Measurements from ENCODE around the gene S1PR5. TPM values are rescaled to one million over a fixed set of nuclear protein-coding genes. Genes with fewer than 3 reads are reported as not detected.

The S1PR5 gene
- total RNA-seq, 1 donor, result 0.27 TPM

DNA sequence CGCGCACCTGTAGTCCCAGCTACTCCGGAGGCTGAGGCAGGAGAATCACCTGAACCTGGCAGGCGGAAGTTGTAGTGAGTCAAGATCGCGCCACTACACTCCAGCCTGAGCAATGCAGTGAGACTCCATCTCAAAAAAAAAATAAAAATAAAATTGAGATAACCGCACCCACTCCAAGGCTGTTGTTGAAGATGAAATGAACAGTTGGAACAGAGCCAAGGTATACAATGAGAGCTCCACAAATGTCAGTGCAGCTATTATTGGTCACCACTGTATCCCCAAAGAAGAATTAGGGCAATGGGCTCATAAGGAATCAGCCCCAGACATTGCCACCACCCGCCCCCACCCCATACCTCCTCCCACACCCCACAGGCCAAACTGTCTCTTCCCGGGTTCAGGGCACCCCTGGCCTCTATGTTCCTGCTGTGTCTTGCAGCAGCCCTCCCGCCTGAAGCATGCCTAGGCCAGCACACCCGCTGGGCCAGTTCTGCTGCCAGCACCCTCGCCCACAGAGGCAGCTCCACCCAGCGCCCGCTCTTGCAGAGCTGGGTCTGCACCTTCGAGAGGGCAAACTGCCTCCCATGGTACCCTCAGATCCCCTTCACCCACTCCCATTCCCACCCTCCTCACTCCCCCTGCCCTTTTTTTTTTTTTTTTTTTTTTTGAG lies 3.5 kb upstream of the S1PR5 start:
- no peak for DNase-seq (ENCODE audit: low read depth)
- TF ChIP-seq, protein P1, sequence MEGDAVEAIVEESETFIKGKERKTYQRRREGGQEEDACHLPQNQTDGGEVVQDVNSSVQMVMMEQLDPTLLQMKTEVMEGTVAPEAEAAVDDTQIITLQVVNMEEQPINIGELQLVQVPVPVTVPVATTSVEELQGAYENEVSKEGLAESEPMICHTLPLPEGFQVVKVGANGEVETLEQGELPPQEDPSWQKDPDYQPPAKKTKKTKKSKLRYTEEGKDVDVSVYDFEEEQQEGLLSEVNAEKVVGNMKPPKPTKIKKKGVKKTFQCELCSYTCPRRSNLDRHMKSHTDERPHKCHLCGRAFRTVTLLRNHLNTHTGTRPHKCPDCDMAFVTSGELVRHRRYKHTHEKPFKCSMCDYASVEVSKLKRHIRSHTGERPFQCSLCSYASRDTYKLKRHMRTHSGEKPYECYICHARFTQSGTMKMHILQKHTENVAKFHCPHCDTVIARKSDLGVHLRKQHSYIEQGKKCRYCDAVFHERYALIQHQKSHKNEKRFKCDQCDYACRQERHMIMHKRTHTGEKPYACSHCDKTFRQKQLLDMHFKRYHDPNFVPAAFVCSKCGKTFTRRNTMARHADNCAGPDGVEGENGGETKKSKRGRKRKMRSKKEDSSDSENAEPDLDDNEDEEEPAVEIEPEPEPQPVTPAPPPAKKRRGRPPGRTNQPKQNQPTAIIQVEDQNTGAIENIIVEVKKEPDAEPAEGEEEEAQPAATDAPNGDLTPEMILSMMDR (IDR thresholded peaks at IDR 0.05; ENCODE audit: insufficient read depth, low read length), result no peak
- no peak overlapping the region for H3K4me3 ChIP-seq (ENCODE audit: low read depth, low read length)

DNA sequence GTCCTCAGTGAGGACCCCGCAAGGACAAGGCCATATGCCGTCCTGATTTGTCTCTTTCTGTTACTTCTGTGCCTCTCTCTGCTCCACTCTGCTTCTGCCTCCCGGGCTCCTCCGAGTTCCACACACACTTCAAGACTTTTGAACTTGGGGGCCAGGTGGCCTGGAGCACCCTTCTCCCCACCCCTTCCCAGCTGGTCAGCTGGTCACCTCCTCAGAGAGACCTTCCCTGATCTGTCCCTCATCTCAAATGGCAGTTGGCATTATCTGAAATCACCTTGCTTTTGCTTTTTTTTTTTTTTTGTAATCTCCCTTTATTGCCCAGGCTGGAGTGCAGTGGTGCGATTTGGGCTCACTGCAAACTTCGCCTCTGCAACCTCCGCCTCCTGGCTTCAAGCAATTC lies 2.2 kb upstream of the S1PR5 start:
- TF ChIP-seq, protein P1 (IDR thresholded peaks at IDR 0.05; ENCODE audit: insufficient read depth, low read length), result no peak
- DNase-seq (ENCODE audit: low read depth), result no peak
- no peak overlapping the region for H3K4me3 ChIP-seq (ENCODE audit: low read depth, low read length)

DNA sequence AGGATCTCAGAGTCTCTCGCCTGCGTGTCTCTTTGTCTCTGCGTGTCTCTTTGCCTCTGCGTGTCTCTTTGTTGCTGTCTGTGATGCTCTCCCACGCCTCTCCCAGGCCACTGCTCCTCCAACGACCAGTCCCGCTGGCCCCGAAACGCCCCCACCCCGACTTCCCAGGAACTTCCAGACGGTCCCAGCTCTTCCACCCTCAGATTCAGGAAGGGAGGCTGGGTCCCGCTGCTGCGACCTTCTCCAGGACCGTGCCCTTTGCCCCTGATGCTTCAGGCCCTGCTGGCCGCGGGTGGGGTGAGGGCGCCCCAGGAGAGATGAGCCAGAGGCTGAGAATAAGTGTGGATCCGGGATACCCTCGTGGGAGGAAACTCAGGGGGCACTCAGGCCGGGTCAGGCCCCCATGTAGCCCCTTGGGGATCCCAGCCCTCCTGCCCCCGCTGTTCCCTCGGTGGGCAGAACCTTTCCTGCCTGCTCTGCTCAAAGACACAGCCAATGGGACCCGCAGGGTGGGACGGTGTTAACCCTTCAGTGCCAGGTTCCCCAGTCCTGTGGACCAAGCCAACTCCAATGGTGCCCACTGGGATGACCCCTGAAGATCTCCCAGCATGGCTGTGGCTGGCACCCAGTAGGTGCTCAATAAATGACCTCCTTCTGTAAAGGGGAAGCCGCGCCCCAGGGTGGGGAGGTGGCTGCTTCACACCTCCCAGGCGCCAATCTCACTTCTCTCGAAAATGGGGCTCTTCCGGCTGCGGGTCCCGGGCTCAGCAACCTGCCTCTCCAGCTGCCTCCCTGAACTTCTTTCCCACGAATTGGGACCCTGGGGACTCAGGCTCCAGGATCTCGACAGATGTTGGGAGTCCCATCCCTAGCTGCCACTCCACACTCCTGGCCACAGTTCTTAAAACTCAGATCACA lies 1.5 kb upstream of the S1PR5 start:
- DNase-seq (ENCODE audit: low read depth), result no peak
- H3K4me3 ChIP-seq (ENCODE audit: low read depth, low read length), result no peak overlapping the region
- TF ChIP-seq, protein P1 (IDR thresholded peaks at IDR 0.05; ENCODE audit: insufficient read depth, low read length), result no peak

DNA sequence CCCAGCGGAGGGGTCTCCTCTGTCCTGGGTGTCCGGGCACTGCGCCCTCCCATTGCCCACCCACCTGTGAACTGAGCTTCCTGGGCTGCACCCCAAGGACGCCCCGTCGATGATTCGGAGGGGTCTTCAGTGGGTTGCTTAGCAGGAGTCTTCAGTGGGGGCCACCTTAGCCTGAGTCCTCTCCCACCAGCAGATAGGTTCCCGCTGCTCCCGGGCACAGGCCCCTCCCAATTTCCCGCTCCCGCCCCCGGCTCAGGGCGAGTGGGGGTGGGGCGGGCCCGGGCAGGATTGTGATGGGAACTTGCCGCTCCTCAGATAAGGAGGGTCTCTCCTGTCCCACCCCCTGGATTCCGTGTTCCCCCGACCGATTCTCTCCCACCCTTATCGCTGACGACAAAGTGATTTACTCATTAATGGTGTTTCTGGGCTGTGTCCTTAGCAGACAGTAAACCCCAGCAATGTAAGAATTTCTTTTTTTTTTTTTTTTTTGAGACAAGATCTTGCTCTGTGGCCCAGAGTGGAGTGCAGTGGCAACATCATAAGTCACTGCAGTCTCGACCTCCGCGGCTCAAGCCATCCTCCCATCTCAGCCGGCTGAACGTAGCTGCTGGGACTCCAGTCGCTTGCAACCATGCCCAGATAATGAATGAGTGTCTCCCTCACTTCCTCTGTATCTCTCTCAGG lies 655 bp upstream of the S1PR5 start:
- TF ChIP-seq, protein P1 (IDR thresholded peaks at IDR 0.05; ENCODE audit: insufficient read depth, low read length), result no peak
- peak overlapping the region; percentile 33 for H3K4me3 ChIP-seq (ENCODE audit: low read depth, low read length)
- DNase-seq (ENCODE audit: low read depth), result no peak

DNA sequence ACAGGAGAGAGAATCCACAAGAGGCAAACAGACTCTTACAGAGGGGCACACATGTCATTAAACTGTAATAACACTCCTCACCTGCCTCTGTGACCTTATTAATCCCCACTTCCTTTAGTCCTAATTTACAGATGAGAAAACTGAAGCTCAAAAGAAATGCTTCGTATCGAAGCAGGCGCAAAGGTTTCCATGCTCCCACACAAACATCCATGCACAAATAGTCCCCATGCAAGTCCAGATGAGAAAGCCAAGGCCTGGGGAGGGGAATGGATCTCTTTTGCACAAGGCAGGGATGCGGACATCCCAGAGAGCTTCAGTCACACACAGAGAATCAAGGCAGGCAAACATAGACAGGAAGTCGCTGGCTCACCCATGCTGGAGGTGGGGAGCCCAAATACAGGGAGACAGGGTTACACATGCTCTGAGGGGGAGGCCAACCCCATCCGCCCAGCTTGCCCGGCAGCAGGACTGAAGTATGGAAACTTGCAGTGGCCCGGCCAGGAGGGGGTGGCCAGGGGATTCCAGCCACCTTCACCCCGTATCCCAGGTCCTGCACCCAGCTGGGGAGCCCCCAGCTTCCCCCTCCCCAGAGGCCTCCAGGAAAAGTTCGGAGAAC lies 468 bp downstream of the S1PR5 start:
- DNase-seq (ENCODE audit: low read depth), result no peak
- peak overlapping the region; percentile 22 for H3K4me3 ChIP-seq (ENCODE audit: low read depth, low read length)
- TF ChIP-seq, protein P1 (IDR thresholded peaks at IDR 0.05; ENCODE audit: insufficient read depth, low read length), result no peak

DNA sequence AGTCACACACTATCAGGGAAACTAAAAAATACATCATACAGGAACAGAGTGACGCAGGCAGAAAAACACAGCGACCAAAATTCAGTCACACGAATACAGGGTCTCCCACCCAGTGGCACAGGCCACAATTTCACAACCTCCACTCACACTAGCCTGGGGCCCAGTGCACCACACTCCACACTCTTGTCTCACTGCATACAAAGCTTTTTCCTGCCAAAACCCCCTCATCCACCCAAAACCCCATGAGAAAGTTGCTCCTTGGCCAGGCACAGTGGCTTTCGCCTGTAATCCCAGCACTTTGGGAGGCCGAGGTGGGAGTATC lies 1.2 kb downstream of the S1PR5 start:
- no peak for DNase-seq (ENCODE audit: low read depth)
- H3K4me3 ChIP-seq (ENCODE audit: low read depth, low read length), result no peak overlapping the region
- TF ChIP-seq, protein P1 (IDR thresholded peaks at IDR 0.05; ENCODE audit: insufficient read depth, low read length), result no peak
